GM18873 (cell line): ENCODE data around the gene SGSM1.
"Not testable (repeated sequence)": the region's sequence is repeated elsewhere in the genome, so short reads cannot be mapped to it uniquely, and the experiment has no call there.

Experiments used
- ATAC-seq: cut with Tn5 transposase; IDR thresholded peaks from one replicate; pipeline ENCODE4 v1.9.1; 2021; ENCODE audit warnings: mild to moderate bottlenecking, moderate library complexity, moderate number of reproducible peaks; ENCODE audit not compliant: unreplicated experiment, low FRiP score

Gene SGSM1

GRCh38 chr22:24893341-24894070, 87.5 kb downstream of the SGSM1 start:
- no peak for ATAC-seq

DNA sequence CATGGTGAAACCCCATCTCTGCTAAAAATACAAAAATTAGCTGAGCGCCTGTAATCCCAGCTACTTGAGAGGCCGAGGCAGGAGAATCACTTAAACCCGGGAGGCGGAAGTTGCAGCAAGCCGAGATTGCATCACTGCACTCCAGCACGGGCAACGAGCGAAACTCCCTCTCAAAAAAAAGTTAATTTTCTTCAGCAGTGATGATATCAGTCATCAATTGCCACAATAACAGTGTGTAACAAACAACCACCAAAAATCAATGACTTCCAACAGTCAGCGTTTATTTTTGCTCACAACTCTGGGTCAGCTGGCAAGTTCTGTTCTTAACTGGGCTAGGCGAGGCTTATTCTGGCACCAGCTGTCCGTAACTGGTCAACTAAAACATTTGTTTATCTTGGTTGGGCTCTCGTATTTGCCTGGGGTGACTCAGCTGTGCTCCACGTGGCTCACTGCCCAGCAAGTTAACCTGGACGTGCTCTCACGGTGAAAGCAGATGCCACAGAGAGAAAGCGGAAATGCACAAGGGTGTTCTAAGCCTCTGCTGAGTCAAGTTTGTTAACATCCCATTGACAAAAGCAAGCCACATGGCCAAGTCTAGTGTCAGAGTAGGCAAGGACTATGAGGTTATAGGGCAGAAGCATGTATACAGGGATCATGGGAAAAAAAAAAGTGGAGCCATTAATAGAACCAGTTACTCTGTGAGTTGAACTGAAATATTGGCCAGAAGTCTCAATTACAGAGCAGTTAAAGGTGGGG, 88.4 kb downstream of the SGSM1 start:
- ATAC-seq, result no peak

DNA sequence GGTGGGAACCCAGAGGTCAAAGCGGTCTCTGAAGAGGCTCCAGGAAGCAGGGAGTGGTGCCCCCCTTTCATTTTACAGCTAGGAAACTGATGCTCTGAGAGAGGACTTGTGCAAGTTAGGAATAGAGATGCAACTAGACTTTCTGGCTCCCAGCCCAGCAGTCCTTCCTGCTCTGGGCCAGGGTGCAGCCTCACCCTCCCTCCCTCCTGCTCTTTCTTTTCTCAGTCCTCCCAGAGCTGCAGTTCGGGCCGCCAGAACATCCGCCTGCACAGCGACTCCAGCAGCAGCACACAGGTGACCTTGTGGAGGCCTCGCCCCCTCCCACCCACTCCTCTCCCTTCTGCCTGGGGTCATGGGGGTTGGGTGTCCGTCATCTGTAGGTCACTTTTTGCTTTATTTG, 89.0 kb downstream of the SGSM1 start:
- ATAC-seq, result no peak

DNA sequence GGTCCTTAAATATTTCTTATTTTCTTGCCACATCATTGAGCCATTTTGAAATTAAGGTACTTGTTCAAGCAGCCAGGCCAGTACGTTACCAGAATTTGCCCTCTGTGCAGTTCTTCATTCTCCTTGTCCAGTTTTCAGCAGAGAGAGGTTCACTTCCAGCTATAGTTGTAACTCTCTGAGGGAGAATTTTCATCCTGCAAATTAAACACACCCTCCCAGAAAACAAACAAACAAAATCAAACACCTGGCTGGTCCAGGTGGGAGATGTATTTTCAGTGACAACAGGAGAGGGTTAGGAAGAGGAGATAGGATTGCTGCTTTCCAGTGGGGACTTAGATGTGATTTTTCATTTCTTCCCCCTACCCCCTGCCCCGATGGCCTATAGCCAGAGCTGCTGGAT, 95.4 kb downstream of the SGSM1 start:
- ATAC-seq, result no peak

DNA sequence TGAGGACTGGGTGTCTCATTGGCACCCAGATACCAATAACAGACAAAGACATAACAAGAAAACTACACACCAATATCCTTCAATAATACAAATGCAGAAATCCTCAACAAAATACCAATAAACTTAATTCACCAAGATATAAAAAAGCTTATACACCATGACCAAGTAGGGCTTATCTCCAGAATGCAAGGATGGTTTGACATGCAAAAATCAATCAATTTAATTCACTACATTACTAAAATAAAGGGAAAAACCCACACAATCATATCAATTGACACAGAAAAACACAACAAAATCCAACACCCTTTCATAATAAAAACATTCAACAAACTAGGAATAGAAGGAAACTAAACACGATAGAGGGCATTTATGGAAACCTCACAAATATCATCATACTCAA, 99.9 kb downstream of the SGSM1 start:
- no peak for ATAC-seq

- ATAC-seq, result not testable (repeated sequence)
These were observed 101.1 kb downstream of the SGSM1 start for GRCh38 chr22:24907101-24907500.

DNA sequence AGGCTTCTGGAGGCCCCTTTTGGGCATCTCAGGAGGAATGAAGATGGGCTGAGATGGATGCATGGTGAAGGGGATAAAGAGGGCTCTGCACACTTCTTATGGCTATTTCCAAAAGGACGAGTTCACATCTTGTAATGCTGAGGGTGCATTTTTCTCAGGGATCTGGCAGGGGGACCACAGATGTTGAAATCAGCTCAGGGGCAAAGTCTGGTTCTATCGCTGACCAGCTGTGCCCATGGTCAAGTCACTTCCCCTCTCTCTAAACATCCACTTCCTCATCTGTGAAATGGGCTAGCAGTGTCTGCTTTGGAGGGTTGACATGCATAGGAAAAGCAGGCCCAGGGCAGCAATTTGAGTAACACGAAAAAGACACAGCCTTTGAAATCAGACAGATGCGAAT, 114.0 kb downstream of the SGSM1 start:
- ATAC-seq, result no peak

DNA sequence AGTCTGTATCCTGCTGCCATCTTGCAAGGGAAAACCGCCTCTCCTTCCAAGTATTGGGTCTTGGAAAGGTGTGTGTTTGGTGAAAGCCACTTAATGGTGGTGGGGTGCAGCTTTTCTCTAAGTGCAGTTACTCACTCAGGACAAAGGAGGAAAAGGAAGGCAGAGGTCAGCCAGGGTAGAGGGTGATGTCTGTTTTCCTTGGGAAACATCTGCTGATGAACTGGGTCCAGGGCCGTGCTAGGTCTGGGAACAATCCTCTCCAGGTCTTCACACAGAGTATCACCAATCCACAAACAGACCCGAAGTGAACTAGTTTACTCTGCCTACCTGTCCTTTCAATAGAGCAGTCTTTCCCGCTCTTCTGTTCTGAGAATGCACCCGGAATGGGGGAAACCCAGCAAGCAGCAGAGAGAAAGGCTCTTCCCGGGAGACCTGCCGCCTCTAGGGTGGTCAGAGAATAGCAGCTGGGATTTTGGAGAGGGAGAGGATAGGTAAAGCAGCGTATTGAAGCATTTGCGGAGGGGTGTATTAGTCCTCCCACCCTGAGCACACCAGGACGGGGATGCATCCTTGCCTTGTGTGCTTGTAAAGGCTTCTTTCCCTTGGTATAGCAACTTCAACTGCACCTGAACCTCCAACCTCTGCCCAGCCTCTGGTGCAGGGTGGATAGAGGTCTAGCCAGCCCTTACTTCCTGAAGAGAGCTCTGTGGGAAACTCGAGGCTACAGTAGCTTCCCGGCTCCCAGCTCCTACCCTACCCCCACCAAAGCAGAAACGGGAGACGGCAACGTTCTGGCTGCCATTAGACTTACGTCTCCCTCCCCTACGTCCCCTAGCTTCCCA, 119.8 kb downstream of the SGSM1 start:
- no peak for ATAC-seq

DNA sequence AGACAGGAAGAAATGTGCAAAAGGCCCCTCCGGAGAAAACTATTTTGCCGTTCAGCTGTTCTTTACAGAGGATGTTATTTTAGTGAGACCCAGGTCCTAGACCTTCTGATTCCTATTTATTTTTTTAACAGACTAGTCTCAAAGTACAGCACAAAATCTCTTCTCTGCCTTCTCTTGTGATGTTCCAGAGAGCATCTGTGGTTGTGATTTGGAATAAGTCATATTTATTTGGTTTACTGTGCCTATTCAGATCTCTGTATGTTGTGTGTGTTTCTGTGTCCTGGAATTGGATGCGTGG, 120.4 kb downstream of the SGSM1 start:
- no peak for ATAC-seq

- no peak for ATAC-seq
These were observed 121.0 kb downstream of the SGSM1 start for GRCh38 chr22:24926849-24927579.

DNA sequence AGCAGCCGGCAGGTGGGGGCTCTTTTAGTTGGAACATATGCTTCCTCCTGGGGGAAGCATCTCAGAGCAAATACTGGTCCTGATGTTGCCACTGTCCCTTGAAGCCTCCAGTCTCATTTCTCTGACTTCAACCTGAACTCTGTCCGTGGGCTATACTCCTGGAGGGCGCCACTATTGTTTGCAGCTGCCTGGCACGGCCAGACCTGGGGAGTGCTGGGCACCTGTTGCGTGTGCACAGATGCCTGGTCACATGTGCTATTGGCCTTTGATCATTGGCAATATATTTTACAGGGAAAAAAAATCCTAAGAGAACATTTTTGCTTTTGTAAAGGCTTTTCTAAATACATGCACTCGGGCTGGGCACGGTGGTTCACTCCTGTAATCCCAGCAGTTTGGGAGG, 122.3 kb downstream of the SGSM1 start:
- ATAC-seq, result no peak

- no peak for ATAC-seq
These were observed 124.7 kb downstream of the SGSM1 start for GRCh38 chr22:24930678-24931077.

DNA sequence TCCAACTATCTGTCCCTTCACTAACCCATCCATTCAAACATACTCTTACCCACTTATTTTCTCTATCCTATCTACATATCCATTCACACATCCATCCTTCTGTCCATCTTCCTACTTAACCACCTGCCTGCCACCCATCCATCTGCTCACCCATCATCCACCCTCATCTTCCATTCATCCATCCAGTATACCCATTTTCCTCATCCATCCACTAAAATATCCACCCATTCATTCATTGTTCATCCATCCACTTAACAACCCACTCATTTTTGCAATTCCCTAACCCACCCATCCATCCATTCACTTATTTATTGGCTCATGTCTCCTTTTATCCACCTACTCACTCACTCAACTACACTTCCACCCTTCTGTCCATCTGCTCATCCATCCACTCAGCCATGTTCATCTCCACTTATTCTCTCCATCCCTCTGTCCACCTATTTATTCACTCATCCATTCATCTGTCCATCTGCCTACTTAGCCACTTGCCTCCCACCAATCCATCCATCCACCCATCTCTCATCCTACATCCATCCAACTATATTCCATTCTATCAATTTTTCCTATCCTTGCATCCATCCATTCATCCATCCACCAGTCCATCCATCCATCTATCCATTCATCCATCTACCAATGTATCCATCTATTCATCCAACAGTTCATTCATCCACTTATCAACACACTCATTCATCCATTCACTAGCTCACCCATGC, 129.9 kb downstream of the SGSM1 start:
- no peak for ATAC-seq

GRCh38 chr22:24937114-24937513, 131.1 kb downstream of the SGSM1 start:
- no peak for ATAC-seq

GRCh38 chr22:24938741-24939341, 132.8 kb downstream of the SGSM1 start:
- ATAC-seq, result no peak

- ATAC-seq, result no peak
These were observed 136.3 kb downstream of the SGSM1 start for GRCh38 chr22:24942301-24942700.

DNA sequence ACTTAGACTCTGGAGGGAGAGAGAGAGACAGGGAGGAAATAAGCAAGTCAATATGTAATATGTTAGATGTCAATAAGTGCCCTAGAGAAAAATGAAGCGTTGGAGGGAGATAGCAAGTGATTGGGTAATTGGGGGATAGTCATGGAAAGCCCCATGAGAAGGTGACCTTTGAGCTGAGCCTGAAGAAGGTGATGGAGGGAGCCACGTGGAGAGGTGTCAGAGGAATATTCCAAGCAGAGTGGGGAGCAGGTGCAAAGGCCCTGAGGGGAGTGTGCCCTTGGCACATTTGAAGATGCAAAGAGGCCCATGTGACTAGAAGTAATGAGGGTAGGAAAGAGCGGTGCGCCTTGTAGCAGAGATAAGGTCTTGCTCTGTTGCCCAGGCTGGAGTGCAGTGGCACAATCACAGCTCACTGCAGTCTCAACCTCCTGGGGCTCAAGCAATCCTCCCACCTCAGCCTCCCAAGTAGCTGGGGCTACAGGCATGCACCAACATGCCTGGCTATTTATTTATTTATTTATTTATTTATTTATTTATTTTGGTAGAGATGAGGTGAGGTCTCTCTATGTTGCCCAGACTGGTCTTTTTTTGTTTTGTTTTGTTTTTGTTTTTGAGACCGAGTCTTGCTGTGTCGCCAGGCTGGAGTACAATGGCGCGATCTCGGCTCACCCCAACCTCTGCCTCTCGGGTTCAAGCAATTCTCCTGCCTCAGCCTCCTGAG, 138.4 kb downstream of the SGSM1 start:
- ATAC-seq, result no peak

DNA sequence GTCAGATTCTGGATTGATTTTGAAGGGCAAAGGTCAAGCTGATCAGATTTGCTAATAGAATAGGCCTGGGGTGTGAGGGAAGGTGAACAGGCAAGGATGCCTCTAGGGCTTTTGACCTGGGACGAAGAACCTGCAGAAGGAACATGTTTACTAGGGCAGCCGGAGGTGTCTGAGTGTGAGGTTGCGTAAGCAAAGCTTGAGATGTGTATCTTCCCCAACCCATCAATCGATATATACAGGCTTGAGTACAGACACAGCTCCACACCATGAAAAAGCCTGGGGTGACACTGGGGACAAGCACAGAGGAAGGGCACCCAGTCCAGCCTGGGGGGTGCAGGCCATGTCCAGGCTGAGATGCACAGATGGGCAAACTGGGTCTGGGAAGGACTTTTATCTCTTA, 139.4 kb downstream of the SGSM1 start:
- ATAC-seq, result no peak

DNA sequence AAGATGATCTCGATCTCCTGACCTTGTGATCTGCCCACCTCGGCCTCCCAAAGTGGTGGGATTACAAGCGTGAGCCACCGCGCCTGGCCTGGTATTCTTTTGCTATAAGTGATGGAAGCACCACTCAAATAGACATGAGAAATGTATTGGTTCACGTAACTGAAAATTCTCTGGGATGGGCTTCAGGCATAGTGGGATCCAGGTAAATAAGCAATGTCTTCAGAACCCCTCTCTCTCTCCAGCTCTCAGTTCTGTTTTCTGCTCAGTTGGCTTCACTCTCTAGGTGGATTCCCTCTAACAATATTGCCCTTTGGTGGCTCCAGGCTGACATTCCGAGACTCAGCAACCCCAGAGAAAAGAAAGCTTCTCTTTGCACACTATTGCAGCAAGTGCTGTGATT, 141.4 kb downstream of the SGSM1 start:
- ATAC-seq, result no peak
